CD4-positive, CD25-positive, alpha-beta regulatory T cell (primary cell): ENCODE results near the gene ENTR1. TPM values are rescaled to one million over a fixed set of nuclear protein-coding genes. Genes with fewer than 3 reads are reported as not detected.

Source experiments
- ATAC-seq, 2 donors: fragments of 150-1000 bp; cut with Tn5 transposase; one replicate each; pipeline ENCODE4 v1.10.0; 2021; ENCODE audit warnings: low read depth in 2 of 2, moderate number of reproducible peaks in 2 of 2, moderate library complexity in 1 of 2
- DNase-seq, 3 donors: peaks; one replicate each; pipeline versions ENCODE4 v3.0.0 to v3.0.0-alpha.2; 2012 to 2022; ENCODE audit warnings: mixed read lengths in 1 of 3
- H3K27ac ChIP-seq: one replicate; pipeline ENCODE4 v1.7.0; 2013; ENCODE audit warnings: mild to moderate bottlenecking, low read length; ENCODE audit not compliant: insufficient read depth, poor library complexity, severe bottlenecking
- H3K27me3 ChIP-seq: one replicate; pipeline ENCODE4 v1.7.0; 2013; ENCODE audit warnings: low read length; ENCODE audit not compliant: control insufficient read depth, insufficient read depth
- H3K36me3 ChIP-seq: one replicate; pipeline ENCODE4 v1.7.0; 2013; ENCODE audit warnings: mild to moderate bottlenecking, low read length, moderate library complexity; ENCODE audit not compliant: control insufficient read depth, insufficient read depth
- H3K4me1 ChIP-seq: 2 replicates; pipeline ENCODE4 v1.7.0; 2013; ENCODE audit warnings: mild to moderate bottlenecking, low read length; ENCODE audit not compliant: insufficient read depth, control insufficient read depth, poor library complexity, severe bottlenecking
- H3K4me3 ChIP-seq: one replicate; pipeline ENCODE4 v1.7.0; 2013; ENCODE audit warnings: low read depth, mild to moderate bottlenecking, low read length, moderate library complexity
- H3K9me3 ChIP-seq, 2 experiments: 1 replicate in 1 of 2; 2 replicates in 1 of 2; pipeline ENCODE4 v1.7.0; 2013; ENCODE audit warnings: low read length in 2 of 2, mild to moderate bottlenecking in 1 of 2, moderate library complexity in 1 of 2; ENCODE audit not compliant: control insufficient read depth in 2 of 2
- H3K27ac Mint-ChIP-seq, 3 donors: one replicate each; pipeline ENCODE4 v1.8.0; 2020 to 2022; ENCODE audit warnings: mild to moderate bottlenecking in 3 of 3, mixed read lengths in 3 of 3, moderate library complexity in 2 of 3
- H3K27me3 Mint-ChIP-seq: one replicate; pipeline ENCODE4 v1.8.0; 2022; ENCODE audit warnings: mild to moderate bottlenecking, mixed read lengths
- H3K36me3 Mint-ChIP-seq: one replicate; pipeline ENCODE4 v1.8.0; 2020; ENCODE audit warnings: mixed read lengths
- H3K4me1 Mint-ChIP-seq, 4 donors: one replicate each; pipeline ENCODE4 v1.8.0; 2020 to 2022; ENCODE audit warnings: mixed read lengths in 4 of 4, mild to moderate bottlenecking in 1 of 4
- H3K4me3 Mint-ChIP-seq, 4 donors: one replicate each; pipeline ENCODE4 v1.8.0; 2020 to 2022; ENCODE audit warnings: mild to moderate bottlenecking in 4 of 4, mixed read lengths in 4 of 4, moderate library complexity in 3 of 4
- H3K9me3 Mint-ChIP-seq, 7 donors: one replicate each; pipeline ENCODE4 v1.8.0; 2020 to 2022; ENCODE audit warnings: mixed read lengths in 7 of 7, mild to moderate bottlenecking in 3 of 7, moderate library complexity in 2 of 7
- polyA plus RNA-seq, 4 donors: library from polyadenylated mRNA; unstranded; fragments of 300-500 nt; fragmentation: Illumina TruSeq; gene quantifications; one replicate each; pipeline ENCODE4 v1.2.3, GENCODE V29; 2021
- total RNA-seq: library from RNA; stranded (reverse); gene quantifications from one replicate; pipeline ENCODE4 v1.2.3, GENCODE V29; 2022

The ENTR1 gene
- total and polyA plus RNA-seq, 5 donors from 2014 or later, result 7.8 to 63.2 (median 9.6) TPM

GRCh38 chr9:136359774-136360718, 50.4 kb downstream of the ENTR1 start:
- no peaks in the 10 kb centered on the region for H3K36me3 ChIP-seq
- no peaks in the 10 kb centered on the region for H3K4me1 ChIP-seq
- no peaks in the 10 kb centered on the region for H3K27me3 ChIP-seq
- DNase-seq (no peak), ATAC-seq (no peak)
- Mint-ChIP-seq H3K4me1 (peaks cover 0 to 4% (median 0%) of the 10 kb centered on the region in 4 donors), H3K27ac (no peak overlapping the region), H3K36me3 (no peaks in the 10 kb centered on the region), H3K27me3 (no peaks in the 10 kb centered on the region), H3K4me3 (peak overlapping the region in 2 of 4 donors; percentile 28 to 60), H3K9me3 (no peaks in the 10 kb centered on the region)
- no peaks in the 10 kb centered on the region for H3K9me3 ChIP-seq
- H3K27ac ChIP-seq, result no peak overlapping the region
- no peak overlapping the region for H3K4me3 ChIP-seq

GRCh38 chr9:136358888-136359287, 51.5 kb downstream of the ENTR1 start:
- H3K27me3 Mint-ChIP-seq, result no peaks in the 10 kb centered on the region
- DNase-seq, result no peak
- no peaks in the 10 kb centered on the region for H3K9me3 Mint-ChIP-seq
- no peak for ATAC-seq
- H3K27ac Mint-ChIP-seq, result no peak overlapping the region
- Histone ChIP-seq H3K27ac (no peak overlapping the region), H3K27me3 (no peaks in the 10 kb centered on the region), H3K4me1 (no peaks in the 10 kb centered on the region), H3K36me3 (no peaks in the 10 kb centered on the region), H3K9me3 (no peaks in the 10 kb centered on the region), H3K4me3 (no peak overlapping the region)
- H3K4me3 Mint-ChIP-seq, result no peak overlapping the region
- H3K4me1 Mint-ChIP-seq, result peaks cover 0 to 4% (median 0%) of the 10 kb centered on the region in 4 donors
- H3K36me3 Mint-ChIP-seq, result no peaks in the 10 kb centered on the region

- Mint-ChIP-seq H3K4me1 (peaks cover 0 to 4% (median 0%) of the 10 kb centered on the region in 4 donors), H3K9me3 (no peaks in the 10 kb centered on the region), H3K27me3 (no peaks in the 10 kb centered on the region), H3K4me3 (no peak overlapping the region), H3K36me3 (no peaks in the 10 kb centered on the region), H3K27ac (no peak overlapping the region)
- H3K27ac ChIP-seq, result no peak overlapping the region
- no peaks in the 10 kb centered on the region for H3K9me3 ChIP-seq
- no peaks in the 10 kb centered on the region for H3K27me3 ChIP-seq
- no peaks in the 10 kb centered on the region for H3K4me1 ChIP-seq
- no peak for ATAC-seq
- no peaks in the 10 kb centered on the region for H3K36me3 ChIP-seq
- H3K4me3 ChIP-seq, result no peak overlapping the region
- DNase-seq, result no peak
Observed at GRCh38 chr9:136358016-136358415, 52.4 kb downstream of the ENTR1 start.

- Histone ChIP-seq H3K27ac (no peak overlapping the region), H3K27me3 (no peaks in the 10 kb centered on the region), H3K4me1 (no peaks in the 10 kb centered on the region), H3K36me3 (no peaks in the 10 kb centered on the region), H3K9me3 (no peaks in the 10 kb centered on the region), H3K4me3 (no peak overlapping the region)
- Mint-ChIP-seq H3K4me3 (no peak overlapping the region), H3K36me3 (no peaks in the 10 kb centered on the region), H3K9me3 (no peaks in the 10 kb centered on the region), H3K27me3 (no peaks in the 10 kb centered on the region), H3K4me1 (no peaks in the 10 kb centered on the region), H3K27ac (no peak overlapping the region)
- DNase-seq, result no peak
- ATAC-seq, result no peak
Observed at GRCh38 chr9:136357202-136357725, 53.1 kb downstream of the ENTR1 start.

GRCh38 chr9:136355616-136356557, 54.5 kb downstream of the ENTR1 start:
- H3K27me3 ChIP-seq, result no peaks in the 10 kb centered on the region
- no peak for ATAC-seq

GRCh38 chr9:136354592-136355085, 55.8 kb downstream of the ENTR1 start:
- Mint-ChIP-seq H3K27me3 (no peaks in the 10 kb centered on the region), H3K27ac (no peak overlapping the region), H3K4me1 (no peaks in the 10 kb centered on the region), H3K36me3 (no peaks in the 10 kb centered on the region), H3K4me3 (peak overlapping the region in 1 of 4 donors; percentile 41), H3K9me3 (no peaks in the 10 kb centered on the region)
- DNase-seq, result no peak
- Histone ChIP-seq H3K4me1 (no peaks in the 10 kb centered on the region), H3K4me3 (no peak overlapping the region), H3K27ac (no peak overlapping the region), H3K27me3 (no peaks in the 10 kb centered on the region), H3K36me3 (no peaks in the 10 kb centered on the region), H3K9me3 (no peaks in the 10 kb centered on the region)
- ATAC-seq, result no peak

More at GRCh38 chr9:136355616-136356557, 54.5 kb downstream of the ENTR1 start:
- Mint-ChIP-seq H3K4me3 (no peak overlapping the region), H3K4me1 (no peaks in the 10 kb centered on the region), H3K36me3 (no peaks in the 10 kb centered on the region), H3K27ac (no peak overlapping the region), H3K9me3 (no peaks in the 10 kb centered on the region), H3K27me3 (no peaks in the 10 kb centered on the region)
- H3K27ac ChIP-seq, result no peak overlapping the region
- H3K9me3 ChIP-seq, result no peaks in the 10 kb centered on the region
- no peaks in the 10 kb centered on the region for H3K4me1 ChIP-seq
- no peak for DNase-seq
- H3K36me3 ChIP-seq, result no peaks in the 10 kb centered on the region
- no peak overlapping the region for H3K4me3 ChIP-seq

GRCh38 chr9:136353757-136354488, 56.5 kb downstream of the ENTR1 start:
- no peaks in the 10 kb centered on the region for H3K4me1 ChIP-seq
- Mint-ChIP-seq H3K27ac (no peak overlapping the region), H3K27me3 (no peaks in the 10 kb centered on the region), H3K4me3 (no peak overlapping the region), H3K4me1 (no peaks in the 10 kb centered on the region), H3K36me3 (no peaks in the 10 kb centered on the region), H3K9me3 (no peaks in the 10 kb centered on the region)
- H3K27ac ChIP-seq, result no peak overlapping the region
- DNase-seq, result no peak
- no peaks in the 10 kb centered on the region for H3K27me3 ChIP-seq
- H3K9me3 ChIP-seq, result no peaks in the 10 kb centered on the region
- no peaks in the 10 kb centered on the region for H3K36me3 ChIP-seq
- no peak overlapping the region for H3K4me3 ChIP-seq
- ATAC-seq, result no peak
